Measurements from ENCODE around the gene CDCA4.
A peak's percentile ranks its signal among the peaks of the same experiment; 100 is the strongest.

CDCA4 gene

DNA sequence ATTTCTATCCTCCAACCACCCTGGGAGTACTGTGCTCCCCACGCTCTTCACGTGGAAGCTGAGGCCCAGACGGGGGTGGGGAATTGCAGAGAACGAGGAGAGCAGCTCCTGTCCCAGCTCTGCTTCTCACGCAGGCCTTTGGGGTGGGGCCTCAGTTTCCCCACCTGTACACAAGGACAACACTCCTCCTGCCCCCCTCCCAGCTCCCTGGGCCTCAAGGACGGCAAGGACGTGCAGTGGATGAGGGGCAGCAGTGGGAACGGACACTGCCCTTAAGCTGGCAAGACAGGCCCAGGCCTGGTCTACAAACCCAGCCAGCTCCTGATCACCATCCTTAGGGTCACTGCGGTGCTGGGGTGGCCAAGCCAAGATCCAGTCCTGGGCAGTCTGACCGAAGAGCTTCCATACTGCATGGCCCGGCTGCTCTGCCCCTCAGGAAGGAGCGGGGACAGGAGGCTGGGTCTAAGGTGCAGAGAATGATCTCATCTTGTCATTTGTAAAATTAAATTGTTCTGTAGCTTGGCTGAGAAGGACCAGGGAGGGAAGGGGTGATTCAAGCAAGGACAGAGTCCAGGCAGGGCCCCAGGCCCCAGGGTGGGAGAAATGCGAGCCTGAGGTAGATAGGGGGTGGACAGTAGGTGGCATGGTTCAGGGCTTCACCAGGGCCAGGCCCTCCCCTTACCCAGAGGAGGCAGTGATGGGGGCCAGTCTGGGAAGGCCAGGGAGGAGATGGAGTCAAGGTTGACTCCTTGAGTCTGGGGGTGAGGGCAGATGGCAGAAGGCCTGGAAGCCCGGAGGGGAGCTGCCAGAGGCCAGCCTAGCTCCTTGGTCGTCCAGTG, 36.6 kb downstream of the CDCA4 start:
- no peaks in the 10 kb centered on the region for H3K36me3 ChIP-seq (ENCODE audit: control insufficient read depth, insufficient read depth, low read length)
- 92 to 95% methylated on average over 11 to 15 of the region's 15 CpGs for WGBS, 2 experiments (ENCODE audit: insufficient coverage in 2 of 2)

DNA sequence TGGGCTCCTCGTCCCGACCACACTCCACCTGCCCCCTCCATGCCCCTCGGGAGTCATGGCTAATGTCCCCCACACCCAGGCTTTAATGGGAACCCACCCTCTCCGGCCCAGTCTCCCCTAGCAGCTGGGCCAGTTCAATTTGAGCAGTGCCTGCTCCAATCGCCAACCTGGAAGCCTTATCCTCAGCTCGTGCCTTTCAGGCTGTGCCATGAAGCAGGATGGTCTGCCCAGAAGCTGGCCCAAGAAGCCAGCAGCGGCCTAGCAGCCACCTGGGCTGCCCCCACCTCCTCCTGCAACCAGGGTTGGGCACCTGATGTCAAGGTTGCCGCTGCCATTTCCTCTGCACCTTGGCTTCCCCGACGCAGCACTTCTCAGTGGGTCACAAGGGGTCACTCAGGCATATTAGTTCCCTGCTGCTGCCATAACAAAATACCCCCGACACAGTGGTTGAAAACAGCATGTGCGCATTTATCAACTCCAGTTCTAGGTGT, 37.6 kb downstream of the CDCA4 start:
- WGBS, 2 experiments (ENCODE audit: insufficient coverage in 2 of 2): 84% methylated on average over 10 to 12 of the region's 12 CpGs
- Histone ChIP-seq H3K36me3 (ENCODE audit: control insufficient read depth, insufficient read depth, low read length) (no peaks in the 10 kb centered on the region), H3K4me1 (ENCODE audit: control insufficient read depth, insufficient read depth, low read length, poor library complexity, severe bottlenecking) (peaks cover 5% of the 10 kb centered on the region), H3K9me3 (ENCODE audit: control insufficient read depth, low read length) (no peaks in the 10 kb centered on the region), H3K4me3 (ENCODE audit: extremely low read depth, insufficient read depth, low read length, poor library complexity, severe bottlenecking) (no peak overlapping the region), H3K27ac (ENCODE audit: low read depth, low read length, severe bottlenecking) (no peak overlapping the region)

More for the DNA sequence above, 36.6 kb downstream of the CDCA4 start:
- Histone ChIP-seq H3K4me1 (ENCODE audit: control insufficient read depth, insufficient read depth, low read length, poor library complexity, severe bottlenecking) (peaks cover 5% of the 10 kb centered on the region), H3K9me3 (ENCODE audit: control insufficient read depth, low read length) (no peaks in the 10 kb centered on the region), H3K27ac (ENCODE audit: low read depth, low read length, severe bottlenecking) (no peak overlapping the region), H3K4me3 (ENCODE audit: extremely low read depth, insufficient read depth, low read length, poor library complexity, severe bottlenecking) (no peak overlapping the region)

DNA sequence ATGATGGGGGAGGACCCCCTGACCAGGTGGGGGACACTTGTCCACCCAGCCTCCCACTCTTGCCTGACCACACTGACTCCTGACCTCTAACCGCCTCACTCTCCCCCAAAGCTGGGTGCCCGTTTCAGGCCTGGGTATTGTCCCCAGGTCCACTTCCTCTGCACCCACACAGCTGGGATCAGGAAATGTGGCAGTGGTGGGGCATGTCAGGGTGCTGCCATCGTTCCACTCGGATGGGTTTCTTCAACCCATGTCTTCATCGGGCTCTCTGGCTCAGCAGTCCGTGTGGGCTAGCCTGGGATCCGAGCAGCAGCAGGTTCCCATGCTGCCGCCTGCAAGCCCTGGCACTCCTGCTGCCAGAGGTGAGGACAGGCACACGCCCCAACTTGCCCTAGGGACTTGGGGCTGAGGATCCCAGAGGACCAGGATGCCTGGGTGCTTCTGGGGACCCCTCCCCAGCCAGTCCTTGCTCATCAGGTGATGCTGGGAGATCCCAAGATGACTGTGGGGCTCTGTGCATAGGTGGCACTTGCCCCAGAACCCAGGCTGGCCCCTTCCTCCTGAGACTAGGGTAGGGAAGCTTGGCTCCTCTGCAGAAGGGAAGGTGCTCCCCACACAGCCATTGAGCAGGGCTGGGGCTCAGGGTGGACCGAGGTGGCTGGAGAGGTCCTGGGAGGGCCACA, 38.2 kb downstream of the CDCA4 start:
- no peaks in the 10 kb centered on the region for H3K9me3 ChIP-seq (ENCODE audit: control insufficient read depth, low read length)
- 83 to 86% methylated on average over 8 to 10 of the region's 10 CpGs for WGBS, 2 experiments (ENCODE audit: insufficient coverage in 2 of 2)
- H3K4me1 ChIP-seq (ENCODE audit: control insufficient read depth, insufficient read depth, low read length, poor library complexity, severe bottlenecking): peaks cover 5% of the 10 kb centered on the region
- H3K4me3 ChIP-seq (ENCODE audit: extremely low read depth, insufficient read depth, low read length, poor library complexity, severe bottlenecking): no peak overlapping the region
- no peak overlapping the region for H3K27ac ChIP-seq (ENCODE audit: low read depth, low read length, severe bottlenecking)
- no peaks in the 10 kb centered on the region for H3K36me3 ChIP-seq (ENCODE audit: control insufficient read depth, insufficient read depth, low read length)

DNA sequence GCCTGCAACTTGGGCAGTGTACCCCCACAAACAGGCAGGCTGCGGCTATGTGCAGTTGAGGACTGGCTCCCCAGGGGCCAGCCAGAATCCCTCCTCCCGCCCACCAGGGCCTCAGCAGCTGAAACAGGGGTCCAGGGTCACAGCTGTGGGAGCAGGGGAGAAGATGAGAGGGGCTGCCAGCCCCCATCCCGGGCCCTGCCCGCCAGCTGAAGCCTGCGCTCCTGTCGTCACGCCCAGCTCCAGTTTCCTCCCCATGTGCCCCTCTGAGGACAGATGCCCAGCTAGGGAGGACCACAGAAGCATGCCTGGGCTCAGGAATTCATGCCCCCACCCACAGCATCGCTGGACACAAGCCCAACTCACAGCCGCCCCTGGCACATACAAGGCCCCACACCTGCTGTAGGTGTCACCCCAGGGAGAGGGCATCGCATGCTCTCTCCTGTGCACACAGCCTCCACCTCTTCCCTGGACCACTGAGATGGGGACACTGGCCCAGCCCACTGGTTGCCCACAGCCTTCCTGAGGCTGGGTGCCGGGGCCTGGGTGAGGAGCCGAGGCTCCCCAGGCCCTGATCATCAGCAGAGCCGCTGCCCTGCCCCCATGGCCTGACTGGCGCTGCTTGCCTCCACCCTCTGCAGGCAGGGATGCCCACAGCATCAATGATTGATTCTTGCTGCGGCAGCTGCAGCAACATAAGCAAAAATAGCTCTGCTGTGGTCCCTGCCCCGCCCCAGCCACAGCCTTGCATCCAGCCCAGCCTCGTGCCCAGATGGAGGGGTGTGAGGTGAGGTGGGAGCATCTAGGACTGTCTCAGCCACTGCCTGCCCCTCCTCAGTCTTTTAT, 39.0 kb downstream of the CDCA4 start:
- Histone ChIP-seq H3K9me3 (ENCODE audit: control insufficient read depth, low read length) (no peaks in the 10 kb centered on the region), H3K4me3 (ENCODE audit: extremely low read depth, insufficient read depth, low read length, poor library complexity, severe bottlenecking) (no peak overlapping the region), H3K36me3 (ENCODE audit: control insufficient read depth, insufficient read depth, low read length) (no peaks in the 10 kb centered on the region), H3K27ac (ENCODE audit: low read depth, low read length, severe bottlenecking) (no peak overlapping the region), H3K4me1 (ENCODE audit: control insufficient read depth, insufficient read depth, low read length, poor library complexity, severe bottlenecking) (peaks cover 5% of the 10 kb centered on the region)
- WGBS, 2 experiments (ENCODE audit: insufficient coverage in 2 of 2): 88 to 92% methylated on average over 11 to 16 of the region's 17 CpGs

DNA sequence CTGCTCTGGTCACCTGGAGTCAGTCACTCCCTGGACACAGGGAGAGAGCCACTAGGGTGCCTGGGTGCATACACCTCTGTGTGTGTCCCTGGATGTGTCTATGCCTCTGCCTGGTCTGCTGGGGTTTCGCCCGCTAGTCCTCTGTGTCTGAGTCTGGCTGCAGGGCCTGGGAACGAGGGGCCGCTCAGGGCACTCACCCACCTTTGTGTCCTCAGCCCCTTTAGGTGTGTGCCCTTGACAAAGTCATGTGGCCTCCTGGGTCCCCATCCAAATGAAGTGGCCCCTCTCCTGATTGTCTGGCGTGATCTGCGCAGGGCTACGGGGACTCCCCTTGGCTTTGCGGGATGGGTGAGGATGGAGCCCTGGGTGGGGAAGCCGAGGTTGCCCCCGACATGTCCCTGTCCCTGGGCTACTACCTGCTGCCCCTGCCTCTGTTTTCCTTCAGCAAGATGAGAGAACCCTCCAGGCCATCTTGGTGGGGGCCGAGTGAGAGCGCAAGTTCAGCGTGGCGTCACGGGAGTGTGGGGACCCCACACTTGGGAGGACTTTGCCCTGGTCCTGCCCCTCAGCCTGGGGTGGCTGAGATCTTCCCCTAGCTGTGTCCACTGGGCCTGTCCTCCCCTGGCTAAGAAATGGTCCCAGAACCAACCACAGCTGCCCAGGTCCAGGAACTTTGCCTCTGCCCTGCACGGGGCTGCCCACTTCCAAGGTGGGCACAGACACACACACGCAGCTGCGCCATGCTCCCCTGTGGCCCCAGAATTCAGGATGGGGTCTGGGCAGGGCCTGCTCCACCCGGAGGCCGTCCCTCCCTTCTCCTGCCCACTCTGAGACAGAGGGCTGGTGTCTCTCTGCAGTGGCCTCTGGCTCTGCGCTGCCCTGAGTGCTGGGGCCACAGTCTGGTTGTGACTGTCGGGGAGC, 40.0 kb downstream of the CDCA4 start:
- Histone ChIP-seq H3K36me3 (ENCODE audit: control insufficient read depth, insufficient read depth, low read length) (no peaks in the 10 kb centered on the region), H3K4me3 (ENCODE audit: extremely low read depth, insufficient read depth, low read length, poor library complexity, severe bottlenecking) (no peak overlapping the region), H3K9me3 (ENCODE audit: control insufficient read depth, low read length) (no peaks in the 10 kb centered on the region), H3K4me1 (ENCODE audit: control insufficient read depth, insufficient read depth, low read length, poor library complexity, severe bottlenecking) (peaks cover 7% of the 10 kb centered on the region), H3K27ac (ENCODE audit: low read depth, low read length, severe bottlenecking) (no peak overlapping the region)
- 87 to 93% methylated on average over 20 of the region's 22 CpGs for WGBS, 2 experiments (ENCODE audit: insufficient coverage in 2 of 2)

DNA sequence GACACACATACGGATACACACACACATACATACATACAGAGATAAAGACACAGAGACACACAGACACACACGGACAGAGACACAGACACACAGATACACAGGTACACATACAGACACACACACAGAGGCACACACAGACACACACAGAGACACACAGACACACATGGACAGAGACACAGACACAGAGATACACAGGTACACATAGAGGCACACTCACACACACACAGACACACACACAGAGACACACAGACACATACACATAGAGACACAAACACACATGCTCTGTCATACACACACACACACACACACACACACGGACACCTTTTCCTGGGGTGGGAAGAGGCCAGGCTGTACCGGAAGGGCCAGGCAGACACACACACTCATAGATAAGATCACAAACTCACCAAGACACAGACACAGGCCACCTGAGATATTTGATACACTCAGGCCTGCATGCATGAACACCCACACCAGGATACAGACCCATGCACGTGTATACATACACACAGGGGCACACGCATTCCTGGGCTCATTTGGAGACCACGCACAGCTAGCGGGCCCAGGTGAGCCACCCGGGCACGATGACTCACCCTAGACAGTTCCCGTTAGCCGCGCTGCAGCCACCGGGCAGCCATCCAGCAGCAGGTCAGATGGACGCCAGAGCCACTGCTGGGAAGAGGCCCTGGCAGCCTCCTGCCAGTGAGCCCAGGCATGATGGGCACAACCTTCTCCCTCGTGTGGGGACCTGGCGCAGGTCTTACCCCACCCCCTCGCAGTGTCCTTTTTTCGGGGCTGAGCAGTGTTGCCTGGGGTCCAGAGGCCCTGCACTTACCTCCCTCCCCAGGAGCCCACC, 40.9 kb downstream of the CDCA4 start:
- Histone ChIP-seq H3K36me3 (ENCODE audit: control insufficient read depth, insufficient read depth, low read length) (no peaks in the 10 kb centered on the region), H3K9me3 (ENCODE audit: control insufficient read depth, low read length) (no peaks in the 10 kb centered on the region), H3K4me3 (ENCODE audit: extremely low read depth, insufficient read depth, low read length, poor library complexity, severe bottlenecking) (no peak overlapping the region), H3K4me1 (ENCODE audit: control insufficient read depth, insufficient read depth, low read length, poor library complexity, severe bottlenecking) (peaks cover 7% of the 10 kb centered on the region), H3K27ac (ENCODE audit: low read depth, low read length, severe bottlenecking) (no peak overlapping the region)
- 88 to 89% methylated on average over 17 to 19 of the region's 19 CpGs for WGBS, 2 experiments (ENCODE audit: insufficient coverage in 2 of 2)

DNA sequence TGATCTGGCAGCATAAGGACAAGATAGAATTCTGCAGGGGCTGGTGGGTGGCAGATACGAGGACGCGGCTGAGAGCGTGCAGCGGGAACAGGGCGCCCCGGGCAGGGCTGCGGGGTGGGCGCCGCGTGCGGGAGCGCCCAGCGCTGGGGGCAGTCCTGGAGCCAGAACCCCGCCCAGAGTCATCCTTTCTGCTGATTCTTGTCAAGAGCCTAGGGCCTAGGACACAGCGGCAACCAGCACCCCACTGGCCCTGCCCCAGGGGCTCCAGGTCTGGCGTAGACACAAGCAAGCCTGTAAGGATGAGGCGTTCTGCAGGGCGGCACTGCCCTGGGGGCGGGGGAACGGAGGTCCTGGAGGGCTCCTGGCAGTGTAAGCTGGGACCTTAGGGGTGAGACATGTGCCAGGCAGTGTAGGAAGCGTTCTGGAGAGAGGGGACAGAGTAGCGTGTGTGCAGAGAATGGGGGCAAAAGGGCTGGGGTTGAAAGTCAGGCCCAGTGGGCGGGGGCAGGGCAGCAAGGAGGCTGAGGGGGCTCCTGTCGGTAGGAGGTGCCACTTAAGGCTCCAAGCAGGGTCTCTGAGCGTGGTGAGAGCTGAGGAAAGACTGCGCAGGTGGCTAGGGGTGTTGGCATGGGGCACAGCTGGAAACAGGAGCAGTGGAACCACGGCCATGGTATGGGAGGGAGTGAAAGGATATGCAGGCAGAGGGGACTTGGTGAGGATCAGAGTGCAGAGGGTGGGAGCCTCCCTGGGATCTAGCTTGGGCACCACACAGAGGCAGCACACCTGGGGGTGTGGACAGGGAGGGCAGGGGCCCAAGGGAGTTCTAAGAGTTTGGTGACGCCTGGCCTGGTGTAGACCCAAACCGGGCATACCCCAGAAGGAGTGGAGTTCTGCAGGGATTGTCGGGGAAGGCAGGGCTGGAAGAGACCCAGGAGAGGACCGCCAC, 41.9 kb downstream of the CDCA4 start:
- Histone ChIP-seq H3K4me1 (ENCODE audit: control insufficient read depth, insufficient read depth, low read length, poor library complexity, severe bottlenecking) (peaks cover 12% of the 10 kb centered on the region), H3K27ac (ENCODE audit: low read depth, low read length, severe bottlenecking) (no peak overlapping the region), H3K9me3 (ENCODE audit: control insufficient read depth, low read length) (no peaks in the 10 kb centered on the region), H3K4me3 (ENCODE audit: extremely low read depth, insufficient read depth, low read length, poor library complexity, severe bottlenecking) (peak overlapping the region; percentile 23), H3K36me3 (ENCODE audit: control insufficient read depth, insufficient read depth, low read length) (no peaks in the 10 kb centered on the region)
- WGBS, 2 experiments (ENCODE audit: insufficient coverage in 2 of 2): 37 to 40% methylated on average over 26 to 32 of the region's 32 CpGs

DNA sequence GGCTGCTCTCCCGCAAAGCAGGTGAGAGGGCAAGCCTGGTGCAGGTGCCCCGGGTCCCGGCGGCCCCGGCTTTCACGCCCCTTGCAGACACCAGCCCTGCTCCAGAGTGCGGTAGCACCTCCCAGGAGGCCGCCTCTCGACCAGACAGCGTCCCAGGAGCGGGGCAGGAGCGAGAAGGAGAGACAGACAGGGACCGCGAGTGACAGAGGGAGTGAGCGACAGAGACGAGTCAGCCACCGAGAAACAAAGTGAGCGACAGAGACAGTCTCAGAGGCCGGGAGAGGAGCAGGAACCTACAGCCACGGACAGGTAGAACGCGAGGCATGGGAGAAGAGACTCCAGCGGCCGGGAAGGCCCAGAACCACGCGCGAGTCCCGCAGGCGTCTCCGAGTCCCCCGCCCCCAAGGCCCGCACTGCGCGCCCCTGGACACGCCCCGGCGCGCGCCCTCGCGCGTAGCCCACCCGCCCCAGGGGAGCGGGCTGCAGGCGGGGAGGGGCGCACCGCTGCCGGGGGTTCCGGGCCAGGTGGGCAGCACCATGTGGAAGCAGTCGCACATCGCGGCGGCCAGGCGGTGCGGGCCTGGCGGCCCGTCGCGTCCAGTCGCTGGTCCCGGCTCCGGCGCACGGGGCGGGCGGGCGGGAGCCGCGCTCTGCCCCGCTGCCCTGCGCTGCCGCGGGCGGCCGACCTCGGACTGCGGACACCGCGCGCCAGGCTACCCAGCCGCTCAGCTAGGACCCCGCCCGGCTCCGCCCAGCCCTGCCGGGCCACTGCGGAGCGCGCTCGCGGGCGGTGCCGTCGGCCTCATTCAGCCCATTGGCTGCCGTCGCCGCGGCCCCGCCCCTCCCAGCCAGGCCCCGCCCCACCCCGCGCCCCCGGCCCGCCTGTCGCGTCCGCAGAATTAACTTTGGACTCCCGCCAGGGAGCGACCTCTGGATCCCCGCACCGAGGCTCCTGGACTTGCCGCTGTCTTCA, 42.9 kb downstream of the CDCA4 start, which contains the start of gene AHNAK2:
Gene AHNAK2 (minus strand): TSS at position 694 of the 973 bp plus-strand sequence. CDS start 137 bp downstream, at position 557.
- no peaks in the 10 kb centered on the region for H3K36me3 ChIP-seq (ENCODE audit: control insufficient read depth, insufficient read depth, low read length)
- peak within 1 kb of the TSS; percentile 35 for H3K4me3 ChIP-seq (ENCODE audit: extremely low read depth, insufficient read depth, low read length, poor library complexity, severe bottlenecking)
- no peaks in the 10 kb centered on the region for H3K9me3 ChIP-seq (ENCODE audit: control insufficient read depth, low read length)
- H3K4me1 ChIP-seq (ENCODE audit: control insufficient read depth, insufficient read depth, low read length, poor library complexity, severe bottlenecking): peaks cover 18% of the 10 kb centered on the region
- no peak within 1 kb of the TSS for H3K27ac ChIP-seq (ENCODE audit: low read depth, low read length, severe bottlenecking)
- 4 to 6% methylated on average over 68 to 86 of the region's 111 CpGs for WGBS, 2 experiments (ENCODE audit: insufficient coverage in 2 of 2)
